Measurements from ENCODE around the gene NDC80. TPM values are rescaled to one million over a fixed set of nuclear protein-coding genes. Genes with fewer than 3 reads are reported as not detected.

The NDC80 gene
- total RNA-seq, 2 donors from 2014 or later: 1.6 TPM; not detected in 1

- H3K4me1 ChIP-seq (ENCODE audit: control insufficient read depth in 1 of 2, low read depth in 2 of 2): peaks cover 5 to 13% of the 10 kb centered on the region in 2 donors
- ATAC-seq (ENCODE audit: insufficient number of reproducible peaks, low FRiP score, low read depth): no peak
Measured at GRCh38 chr18:2531751-2532150, 39.6 kb upstream of the NDC80 start.

GRCh38 chr18:2532797-2533196, 38.6 kb upstream of the NDC80 start:
- Histone ChIP-seq H3K4me1 (ENCODE audit: control insufficient read depth in 1 of 2, low read depth in 2 of 2) (peaks cover 10 to 24% of the 10 kb centered on the region in 2 donors), H3K36me3 (no peaks in the 10 kb centered on the region), H3K9me3 (no peaks in the 10 kb centered on the region), H3K4me3 (no peak overlapping the region), H3K27me3 (replicated peaks; ENCODE audit: insufficient read depth) (no peaks in the 10 kb centered on the region), H3K27ac (no peak overlapping the region)
- ATAC-seq (ENCODE audit: insufficient number of reproducible peaks, low FRiP score, low read depth) (no peak), DNase-seq (ENCODE audit: low spot score) (no peak)
- TF ChIP-seq CTCF (IDR thresholded peaks at IDR 0.05): no peak

More at GRCh38 chr18:2531751-2532150, 39.6 kb upstream of the NDC80 start:
- TF ChIP-seq CTCF (IDR thresholded peaks at IDR 0.05): no peak
- H3K4me3 ChIP-seq: no peak overlapping the region
- no peaks in the 10 kb centered on the region for H3K27me3 ChIP-seq (replicated peaks; ENCODE audit: insufficient read depth)
- DNase-seq (ENCODE audit: low spot score): no peak
- no peak overlapping the region for H3K27ac ChIP-seq
- no peaks in the 10 kb centered on the region for H3K9me3 ChIP-seq
- no peaks in the 10 kb centered on the region for H3K36me3 ChIP-seq

GRCh38 chr18:2534906-2535305, 36.5 kb upstream of the NDC80 start:
- H3K36me3 ChIP-seq: no peaks in the 10 kb centered on the region
- H3K4me1 ChIP-seq (ENCODE audit: control insufficient read depth in 1 of 2, low read depth in 2 of 2): peaks cover 10 to 24% of the 10 kb centered on the region in 2 donors
- no peak overlapping the region for H3K27ac ChIP-seq
- H3K27me3 ChIP-seq (replicated peaks; ENCODE audit: insufficient read depth): no peaks in the 10 kb centered on the region
- DNase-seq (ENCODE audit: low spot score) (no peak), ATAC-seq (ENCODE audit: insufficient number of reproducible peaks, low FRiP score, low read depth) (no peak)
- TF ChIP-seq CTCF (IDR thresholded peaks at IDR 0.05): no peak
- H3K9me3 ChIP-seq: no peaks in the 10 kb centered on the region
- H3K4me3 ChIP-seq: no peak overlapping the region

- peaks cover 10 to 24% of the 10 kb centered on the region in 2 donors for H3K4me1 ChIP-seq (ENCODE audit: control insufficient read depth in 1 of 2, low read depth in 2 of 2)
- H3K9me3 ChIP-seq: no peaks in the 10 kb centered on the region
- no peaks in the 10 kb centered on the region for H3K36me3 ChIP-seq
- TF ChIP-seq CTCF (IDR thresholded peaks at IDR 0.05): no peak
- H3K4me3 ChIP-seq: no peak overlapping the region
- no peak for ATAC-seq (ENCODE audit: insufficient number of reproducible peaks, low FRiP score, low read depth)
- no peak for DNase-seq (ENCODE audit: low spot score)
- no peaks in the 10 kb centered on the region for H3K27me3 ChIP-seq (replicated peaks; ENCODE audit: insufficient read depth)
- peak overlapping the region in 1 of 2 donors; percentile 29 for H3K27ac ChIP-seq
Measured at GRCh38 chr18:2535419-2535910, 35.9 kb upstream of the NDC80 start.

GRCh38 chr18:2536063-2536462, 35.3 kb upstream of the NDC80 start:
- Histone ChIP-seq H3K36me3 (no peaks in the 10 kb centered on the region), H3K27ac (peak overlapping the region in 1 of 2 donors; percentile 16), H3K9me3 (no peaks in the 10 kb centered on the region), H3K4me3 (no peak overlapping the region), H3K4me1 (ENCODE audit: control insufficient read depth in 1 of 2, low read depth in 2 of 2) (peaks cover 10 to 24% of the 10 kb centered on the region in 2 donors), H3K27me3 (replicated peaks; ENCODE audit: insufficient read depth) (no peaks in the 10 kb centered on the region)
- no peak for TF ChIP-seq CTCF (IDR thresholded peaks at IDR 0.05)
- DNase-seq (ENCODE audit: low spot score): no peak
- no peak for ATAC-seq (ENCODE audit: insufficient number of reproducible peaks, low FRiP score, low read depth)
